HG03469 (cell line): Measurements from ENCODE around the gene CMC1.

ENCODE experiments used
- ATAC-seq: cut with Tn5 transposase; IDR thresholded peaks from one replicate; pipeline ENCODE4 v1.9.1; 2021; ENCODE audit warnings: mild to moderate bottlenecking, moderate library complexity, moderate number of reproducible peaks; ENCODE audit not compliant: unreplicated experiment

Gene CMC1

GRCh38 chr3:28349469-28350000 lies 108.1 kb downstream of the CMC1 start:
- no peak for ATAC-seq
